ENCODE data around the gene TBL1Y.
"Not testable (repeated sequence)": the region's sequence is repeated elsewhere in the genome, so short reads cannot be mapped to it uniquely, and the experiment has no call there.

Gene TBL1Y

DNA sequence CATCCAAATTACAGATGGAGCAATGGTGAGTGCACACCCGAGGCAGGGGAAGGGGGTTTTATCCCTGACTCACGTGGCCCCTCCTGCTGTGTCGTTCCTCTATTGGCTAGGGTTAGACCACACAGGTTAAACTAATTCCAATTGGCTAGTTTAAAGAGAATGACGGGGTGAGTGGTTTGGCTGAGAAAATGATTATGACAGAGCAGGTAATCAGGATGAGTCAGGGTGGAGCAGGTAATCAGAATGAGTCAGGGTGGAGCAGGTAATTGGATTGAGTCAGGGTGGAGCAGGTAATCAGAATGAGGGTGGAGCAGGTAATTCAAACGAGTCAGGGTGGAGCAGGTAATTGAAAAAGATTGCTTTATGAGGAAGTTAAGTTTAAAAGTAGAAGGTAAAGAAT is 146.4 kb downstream of the TBL1Y start:
- no peak for TF ChIP-seq ZNF274 (IDR thresholded peaks at IDR 0.05; ENCODE audit: low read depth, low read length)
- Histone ChIP-seq H3K4me3 (ENCODE audit: insufficient read length, low read depth) (no peak overlapping the region), H3K9me3 (ENCODE audit: insufficient read depth, low read length) (no peaks in the 10 kb centered on the region), H3K4me1 (ENCODE audit: insufficient read depth, insufficient read length) (no peaks in the 10 kb centered on the region), H3K27me3 (ENCODE audit: insufficient read depth, insufficient read length) (no peaks in the 10 kb centered on the region), H3K36me3 (ENCODE audit: insufficient read depth, insufficient read length, low read length) (no peaks in the 10 kb centered on the region), H3K9ac (ENCODE audit: insufficient read length, low read depth) (no peak overlapping the region)
- DNase-seq (ENCODE audit: low read depth, low spot score), result no peak

DNA sequence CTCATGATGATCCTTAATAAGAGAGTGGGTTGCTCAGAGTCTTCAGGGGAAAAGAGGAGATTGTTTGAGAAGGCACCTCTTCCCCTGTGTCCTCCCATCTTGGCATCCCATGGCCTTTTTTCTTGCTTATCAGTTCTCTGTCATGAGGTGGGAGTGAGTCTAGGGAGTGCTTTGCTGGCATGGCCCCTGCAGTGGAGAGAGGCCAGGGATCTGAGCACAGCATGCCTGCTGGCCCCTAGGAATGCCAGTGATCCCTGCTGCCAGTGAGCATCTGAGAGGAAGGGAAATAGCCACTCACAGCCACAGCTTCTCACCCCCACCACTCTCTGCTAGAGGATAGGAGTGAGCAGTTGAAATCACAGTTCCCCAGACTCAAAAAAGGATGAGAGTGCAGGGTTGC is 168.2 kb downstream of the TBL1Y start:
- no peak overlapping the region for H3K9ac ChIP-seq (ENCODE audit: insufficient read length, low read depth)
- H3K4me1 ChIP-seq (ENCODE audit: insufficient read depth, insufficient read length), result no peaks in the 10 kb centered on the region
- TF ChIP-seq ZNF274 (IDR thresholded peaks at IDR 0.05; ENCODE audit: low read depth, low read length) (no peak), SUZ12 (IDR thresholded peaks at IDR 0.05; ENCODE audit: extremely low read depth, insufficient read depth, insufficient read length) (no peak), YY1 (IDR thresholded peaks at IDR 0.05; ENCODE audit: insufficient read depth, insufficient read length) (no peak)
- H3K36me3 ChIP-seq (ENCODE audit: insufficient read depth, insufficient read length, low read length), result no peaks in the 10 kb centered on the region
- no peaks in the 10 kb centered on the region for H3K27me3 ChIP-seq (ENCODE audit: insufficient read depth, insufficient read length)
- H3K9me3 ChIP-seq (ENCODE audit: insufficient read depth, low read length), result no peaks in the 10 kb centered on the region
- DNase-seq (ENCODE audit: low read depth, low spot score), result no peak
- H3K4me3 ChIP-seq (ENCODE audit: insufficient read length, low read depth), result no peak overlapping the region

DNA sequence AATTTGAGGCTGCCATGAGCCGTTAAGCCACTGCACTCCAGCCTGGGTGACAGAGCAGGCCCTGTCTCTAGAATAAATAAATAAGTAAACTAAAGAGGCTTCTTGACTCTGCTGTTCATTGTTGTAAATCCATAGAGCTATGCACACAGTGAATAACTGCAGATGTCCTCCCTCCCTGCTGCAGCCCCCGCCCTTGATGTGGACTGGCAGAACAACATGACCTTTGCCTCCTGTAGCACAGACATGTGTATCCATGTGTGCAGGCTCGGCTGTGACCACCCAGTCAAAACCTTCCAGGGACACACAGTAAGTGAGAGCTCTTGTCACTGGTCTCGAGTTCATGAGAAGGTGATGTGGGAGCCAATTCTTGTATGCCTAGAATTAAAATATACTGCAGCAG is 170.1 kb downstream of the TBL1Y start:
- not testable (repeated sequence) for H3K9me3 ChIP-seq (ENCODE audit: insufficient read depth, low read length); H3K9ac ChIP-seq (ENCODE audit: insufficient read length, low read depth); H3K4me3 ChIP-seq (ENCODE audit: insufficient read length, low read depth); H3K27me3 ChIP-seq (ENCODE audit: insufficient read depth, insufficient read length); DNase-seq (ENCODE audit: low read depth, low spot score); H3K4me1 ChIP-seq (ENCODE audit: insufficient read depth, insufficient read length); H3K36me3 ChIP-seq (ENCODE audit: insufficient read depth, insufficient read length, low read length)

- peak; percentile 38 for DNase-seq (ENCODE audit: low read depth, low spot score)
- H3K4me1 ChIP-seq (ENCODE audit: insufficient read depth, insufficient read length), result no peaks in the 10 kb centered on the region
Observed at GRCh38 chrY:7085606-7086005, 175.1 kb downstream of the TBL1Y start.

DNA sequence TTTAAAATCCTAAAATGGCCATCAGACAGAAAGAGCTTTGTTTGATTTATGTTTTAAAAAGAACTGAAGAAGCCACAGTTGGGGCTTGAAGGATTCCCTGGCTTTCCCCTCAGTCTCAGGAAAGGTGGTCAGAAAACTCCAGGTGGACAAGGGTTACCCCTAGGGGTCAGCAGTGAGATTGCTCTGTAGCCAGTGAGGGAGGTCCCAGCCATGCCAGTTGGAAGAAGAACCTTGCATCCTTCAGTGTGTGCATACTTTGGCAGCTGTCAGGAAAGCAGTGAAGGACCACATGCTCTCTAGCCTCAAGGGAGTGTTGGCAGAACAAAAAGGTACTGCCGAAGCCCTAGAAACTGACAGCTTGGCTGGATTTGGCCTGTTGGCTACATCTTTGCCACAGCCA is 182.3 kb downstream of the TBL1Y start:
- no peaks in the 10 kb centered on the region for H3K27me3 ChIP-seq (ENCODE audit: insufficient read depth, insufficient read length)
- H3K4me3 ChIP-seq (ENCODE audit: insufficient read length, low read depth), result no peak overlapping the region
- no peak for TF ChIP-seq SUZ12 (IDR thresholded peaks at IDR 0.05; ENCODE audit: extremely low read depth, insufficient read depth, insufficient read length)
- no peaks in the 10 kb centered on the region for H3K36me3 ChIP-seq (ENCODE audit: insufficient read depth, insufficient read length, low read length)
- no peak overlapping the region for H3K9ac ChIP-seq (ENCODE audit: insufficient read length, low read depth)
- peaks cover 3% of the 10 kb centered on the region; the same call in 1 of the 2 replicates for H3K9me3 ChIP-seq (ENCODE audit: insufficient read depth, low read length)
- peak; percentile 18 for DNase-seq (ENCODE audit: low read depth, low spot score)
- no peaks in the 10 kb centered on the region for H3K4me1 ChIP-seq (ENCODE audit: insufficient read depth, insufficient read length)

More at GRCh38 chrY:7085606-7086005, 175.1 kb downstream of the TBL1Y start:
- no peaks in the 10 kb centered on the region for H3K36me3 ChIP-seq (ENCODE audit: insufficient read depth, insufficient read length, low read length)
- no peaks in the 10 kb centered on the region for H3K9me3 ChIP-seq (ENCODE audit: insufficient read depth, low read length)
- no peak overlapping the region for H3K9ac ChIP-seq (ENCODE audit: insufficient read length, low read depth)
- TF ChIP-seq SUZ12 (IDR thresholded peaks at IDR 0.05; ENCODE audit: extremely low read depth, insufficient read depth, insufficient read length) (no peak), YY1 (IDR thresholded peaks at IDR 0.05; ENCODE audit: insufficient read depth, insufficient read length) (no peak), ZNF274 (IDR thresholded peaks at IDR 0.05; ENCODE audit: low read depth, low read length) (no peak)
- no peaks in the 10 kb centered on the region for H3K27me3 ChIP-seq (ENCODE audit: insufficient read depth, insufficient read length)
- H3K4me3 ChIP-seq (ENCODE audit: insufficient read length, low read depth), result no peak overlapping the region

GRCh38 chrY:7094365-7094764 is 183.9 kb downstream of the TBL1Y start:
- DNase-seq (ENCODE audit: low read depth, low spot score), result peak; percentile 25
- Histone ChIP-seq H3K9me3 (ENCODE audit: insufficient read depth, low read length) (peaks cover 3% of the 10 kb centered on the region; the same call in 1 of the 2 replicates), H3K4me3 (ENCODE audit: insufficient read length, low read depth) (no peak overlapping the region), H3K27me3 (ENCODE audit: insufficient read depth, insufficient read length) (no peaks in the 10 kb centered on the region), H3K9ac (ENCODE audit: insufficient read length, low read depth) (no peak overlapping the region), H3K4me1 (ENCODE audit: insufficient read depth, insufficient read length) (no peaks in the 10 kb centered on the region), H3K36me3 (ENCODE audit: insufficient read depth, insufficient read length, low read length) (no peaks in the 10 kb centered on the region)
- no peak for TF ChIP-seq ZNF274 (IDR thresholded peaks at IDR 0.05; ENCODE audit: low read depth, low read length)
- TF ChIP-seq SUZ12 (IDR thresholded peaks at IDR 0.05; ENCODE audit: extremely low read depth, insufficient read depth, insufficient read length), result no peak
- no peak for TF ChIP-seq YY1 (IDR thresholded peaks at IDR 0.05; ENCODE audit: insufficient read depth, insufficient read length)

GRCh38 chrY:7097021-7097420 is 186.5 kb downstream of the TBL1Y start:
- H3K9ac ChIP-seq (ENCODE audit: insufficient read length, low read depth), result no peak overlapping the region
- no peaks in the 10 kb centered on the region for H3K4me1 ChIP-seq (ENCODE audit: insufficient read depth, insufficient read length)
- no peaks in the 10 kb centered on the region for H3K36me3 ChIP-seq (ENCODE audit: insufficient read depth, insufficient read length, low read length)
- TF ChIP-seq SUZ12 (IDR thresholded peaks at IDR 0.05; ENCODE audit: extremely low read depth, insufficient read depth, insufficient read length), result no peak
- no peak for TF ChIP-seq ZNF274 (IDR thresholded peaks at IDR 0.05; ENCODE audit: low read depth, low read length)
- no peak for TF ChIP-seq YY1 (IDR thresholded peaks at IDR 0.05; ENCODE audit: insufficient read depth, insufficient read length)
- H3K4me3 ChIP-seq (ENCODE audit: insufficient read length, low read depth), result no peak overlapping the region
- DNase-seq (ENCODE audit: low read depth, low spot score), result no peak
- peaks cover 3% of the 10 kb centered on the region; the same call in 1 of the 2 replicates for H3K9me3 ChIP-seq (ENCODE audit: insufficient read depth, low read length)
- H3K27me3 ChIP-seq (ENCODE audit: insufficient read depth, insufficient read length), result no peaks in the 10 kb centered on the region

- Histone ChIP-seq H3K36me3 (ENCODE audit: insufficient read depth, insufficient read length, low read length) (no peaks in the 10 kb centered on the region), H3K9ac (ENCODE audit: insufficient read length, low read depth) (no peak overlapping the region), H3K27me3 (ENCODE audit: insufficient read depth, insufficient read length) (no peaks in the 10 kb centered on the region), H3K9me3 (ENCODE audit: insufficient read depth, low read length) (peaks cover 3% of the 10 kb centered on the region; the same call in 1 of the 2 replicates), H3K4me1 (ENCODE audit: insufficient read depth, insufficient read length) (no peaks in the 10 kb centered on the region), H3K4me3 (ENCODE audit: insufficient read length, low read depth) (no peak overlapping the region)
- no peak for TF ChIP-seq YY1 (IDR thresholded peaks at IDR 0.05; ENCODE audit: insufficient read depth, insufficient read length)
- TF ChIP-seq ZNF274 (IDR thresholded peaks at IDR 0.05; ENCODE audit: low read depth, low read length), result no peak
- TF ChIP-seq SUZ12 (IDR thresholded peaks at IDR 0.05; ENCODE audit: extremely low read depth, insufficient read depth, insufficient read length), result no peak
- no peak for DNase-seq (ENCODE audit: low read depth, low spot score)
Observed at GRCh38 chrY:7099742-7100141, 189.2 kb downstream of the TBL1Y start.

All from NT2/D1 (cell line).